HCT116 (cell line): ENCODE measurements around the gene LRRC4C.

ENCODE experiments used
- EZH2 ChIP-seq: fragments of 200-600 bp; sonication (generic); IDR thresholded peaks from 2 replicates; pipeline ENCODE4 v1.6.1; 2017; ENCODE audit warnings: antibody characterized with exemption, mixed run types
- POLR2A ChIP-seq: IDR thresholded peaks from 2 replicates; pipeline ENCODE4 v1.7.0; 2011; ENCODE audit warnings: borderline replicate concordance; ENCODE audit not compliant: insufficient read depth, insufficient read length; ENCODE audit errors: extremely low read depth
- RAD21 ChIP-seq: IDR thresholded peaks from 2 replicates; pipeline ENCODE4 v1.6.1; 2012; ENCODE audit warnings: low read depth, mild to moderate bottlenecking
- SIN3A ChIP-seq: IDR thresholded peaks from 2 replicates; pipeline ENCODE4 v1.6.1; 2012; ENCODE audit warnings: low read depth
- ZFX ChIP-seq: fragments of 450-650 bp; IDR thresholded peaks from 2 replicates; pipeline ENCODE4 v1.6.1; 2017
- TF ChIP-seq, protein P1 (sequence below), 3 experiments: fragments of 200-600 bp in 1 of 3; sonication (generic) in 1 of 3; IDR thresholded peaks in 2 of 3; conservative IDR thresholded peaks in 1 of 3; 2 replicates each; pipeline ENCODE4 v1.5.1; 2012 to 2017; ENCODE audit warnings: low read depth in 2 of 3, low read length in 2 of 3, antibody characterized with exemption in 1 of 3, borderline replicate concordance in 1 of 3, control low read depth in 1 of 3, mild to moderate bottlenecking in 1 of 3, mixed read lengths in 1 of 3, mixed run types in 1 of 3, moderate library complexity in 1 of 3; ENCODE audit not compliant: insufficient read depth in 1 of 3
- TF ChIP-seq, protein P2 (sequence below): IDR thresholded peaks from 2 replicates; pipeline ENCODE4 v1.6.1; 2011; ENCODE audit warnings: mild to moderate bottlenecking, low read length, moderate library complexity; ENCODE audit not compliant: insufficient replicate concordance; ENCODE audit errors: extremely low read depth

DNA sequence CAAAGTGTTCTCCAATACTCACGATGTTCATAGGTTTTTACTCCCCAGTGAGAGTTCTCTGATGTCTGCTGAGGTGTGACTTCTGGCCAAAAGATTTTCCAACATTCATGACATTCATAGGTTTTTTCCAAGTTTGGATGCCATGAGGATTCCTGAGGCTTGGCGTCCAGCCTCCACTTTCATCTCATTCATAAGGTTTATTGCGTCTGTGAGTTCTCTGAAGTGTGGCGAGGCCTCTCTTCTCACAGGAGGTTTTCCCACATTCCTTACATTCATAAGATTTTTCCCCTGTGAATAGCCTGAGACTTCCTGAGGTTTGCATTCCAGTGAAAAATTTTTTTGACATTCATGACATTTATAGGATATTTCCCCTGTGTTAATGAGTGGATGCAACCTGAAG is 1014.1 kb downstream of the LRRC4C start:
- TF ChIP-seq, protein P1, sequence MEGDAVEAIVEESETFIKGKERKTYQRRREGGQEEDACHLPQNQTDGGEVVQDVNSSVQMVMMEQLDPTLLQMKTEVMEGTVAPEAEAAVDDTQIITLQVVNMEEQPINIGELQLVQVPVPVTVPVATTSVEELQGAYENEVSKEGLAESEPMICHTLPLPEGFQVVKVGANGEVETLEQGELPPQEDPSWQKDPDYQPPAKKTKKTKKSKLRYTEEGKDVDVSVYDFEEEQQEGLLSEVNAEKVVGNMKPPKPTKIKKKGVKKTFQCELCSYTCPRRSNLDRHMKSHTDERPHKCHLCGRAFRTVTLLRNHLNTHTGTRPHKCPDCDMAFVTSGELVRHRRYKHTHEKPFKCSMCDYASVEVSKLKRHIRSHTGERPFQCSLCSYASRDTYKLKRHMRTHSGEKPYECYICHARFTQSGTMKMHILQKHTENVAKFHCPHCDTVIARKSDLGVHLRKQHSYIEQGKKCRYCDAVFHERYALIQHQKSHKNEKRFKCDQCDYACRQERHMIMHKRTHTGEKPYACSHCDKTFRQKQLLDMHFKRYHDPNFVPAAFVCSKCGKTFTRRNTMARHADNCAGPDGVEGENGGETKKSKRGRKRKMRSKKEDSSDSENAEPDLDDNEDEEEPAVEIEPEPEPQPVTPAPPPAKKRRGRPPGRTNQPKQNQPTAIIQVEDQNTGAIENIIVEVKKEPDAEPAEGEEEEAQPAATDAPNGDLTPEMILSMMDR (IDR thresholded peaks at IDR 0.05 in 2 of 3, conservative IDR thresholded peaks at IDR 0.05 in 1 of 3; ENCODE audit: borderline replicate concordance in 1 of 3, insufficient read depth in 1 of 3, low read depth in 2 of 3, low read length in 2 of 3) = no peak
- TF ChIP-seq EZH2 (no peak), POLR2A (no peak), SIN3A (no peak), ZFX (no peak), RAD21 (no peak)
- TF ChIP-seq, protein P2, sequence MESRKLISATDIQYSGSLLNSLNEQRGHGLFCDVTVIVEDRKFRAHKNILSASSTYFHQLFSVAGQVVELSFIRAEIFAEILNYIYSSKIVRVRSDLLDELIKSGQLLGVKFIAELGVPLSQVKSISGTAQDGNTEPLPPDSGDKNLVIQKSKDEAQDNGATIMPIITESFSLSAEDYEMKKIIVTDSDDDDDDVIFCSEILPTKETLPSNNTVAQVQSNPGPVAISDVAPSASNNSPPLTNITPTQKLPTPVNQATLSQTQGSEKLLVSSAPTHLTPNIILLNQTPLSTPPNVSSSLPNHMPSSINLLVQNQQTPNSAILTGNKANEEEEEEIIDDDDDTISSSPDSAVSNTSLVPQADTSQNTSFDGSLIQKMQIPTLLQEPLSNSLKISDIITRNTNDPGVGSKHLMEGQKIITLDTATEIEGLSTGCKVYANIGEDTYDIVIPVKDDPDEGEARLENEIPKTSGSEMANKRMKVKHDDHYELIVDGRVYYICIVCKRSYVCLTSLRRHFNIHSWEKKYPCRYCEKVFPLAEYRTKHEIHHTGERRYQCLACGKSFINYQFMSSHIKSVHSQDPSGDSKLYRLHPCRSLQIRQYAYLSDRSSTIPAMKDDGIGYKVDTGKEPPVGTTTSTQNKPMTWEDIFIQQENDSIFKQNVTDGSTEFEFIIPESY = no peak
